HL-60/S4 (cell line): Measurements from ENCODE around the gene CCRL2.

ENCODE experiments used
- in situ Hi-C: fragments of 300-500 bp; cut with MboI; formaldehyde crosslinking; loops from 2 replicates; pipeline ENCODE4 v1.14.3; 2022; ENCODE audit warnings: low sequenced_read_pairs

CCRL2 gene

GRCh38 chr3:46406788-46407611 lies at the start of gene CCRL2, which contains the start of gene CCR5AS:
CCRL2 (plus strand) TSS chr3:46407259; CDS start chr3:46408080, 821 bp downstream.
CCR5AS (minus strand) TSS chr3:46407066.
- in situ Hi-C loops, result no loop called here

GRCh38 chr3:46358466-46358865 lies 48.6 kb upstream of the CCRL2 start:
- in situ Hi-C loops, result no loop called here

- in situ Hi-C loops, result loop anchor here (10.0 kb wide), 1 partner anchor 65 kb away; no protein-coding TSS in a partner anchor
These were observed 47.1 kb upstream of the CCRL2 start for GRCh38 chr3:46359733-46360493.

GRCh38 chr3:46360907-46361306 lies 46.2 kb upstream of the CCRL2 start:
- in situ Hi-C loops, result loop anchor here (10.0 kb wide), 1 partner anchor 66 kb away; no protein-coding TSS in a partner anchor

- in situ Hi-C loops, result loop anchor here (10.0 kb wide), 1 partner anchor 67 kb away; no protein-coding TSS in a partner anchor
These were observed 45.4 kb upstream of the CCRL2 start for GRCh38 chr3:46361408-46362283.

- in situ Hi-C loops, result loop anchor here (5.0 to 10.0 kb wide), 2 partner anchors 70 to 153 kb away; no protein-coding TSS in a partner anchor
These were observed 42.0 kb upstream of the CCRL2 start for GRCh38 chr3:46365041-46365440.

GRCh38 chr3:46365737-46366524 lies 41.1 kb upstream of the CCRL2 start:
- in situ Hi-C loops, result loop anchor here (5.0 to 10.0 kb wide), 2 partner anchors 71 to 154 kb away; no protein-coding TSS in a partner anchor

- in situ Hi-C loops, result loop anchor here (5.0 to 10.0 kb wide), 2 partner anchors 73 to 156 kb away; no protein-coding TSS in a partner anchor
These were observed 39.2 kb upstream of the CCRL2 start for GRCh38 chr3:46367811-46368210.

GRCh38 chr3:46368569-46368968 lies 38.5 kb upstream of the CCRL2 start:
- in situ Hi-C loops, result loop anchor here (5.0 to 10.0 kb wide), 2 partner anchors 74 to 156 kb away; no protein-coding TSS in a partner anchor

- in situ Hi-C loops, result loop anchor here (5.0 to 10.0 kb wide), 2 partner anchors 74 to 157 kb away; no protein-coding TSS in a partner anchor
These were observed 37.9 kb upstream of the CCRL2 start for GRCh38 chr3:46369151-46369550.

- in situ Hi-C loops, result loop anchor here (5.0 to 10.0 kb wide), 3 partner anchors 75 to 285 kb away; no protein-coding TSS in a partner anchor
These were observed 37.4 kb upstream of the CCRL2 start for GRCh38 chr3:46369675-46370132.

GRCh38 chr3:46370839-46371518 lies 36.1 kb upstream of the CCRL2 start, which contains the start of gene CCR5:
CCR5 (plus strand) TSS chr3:46370946; CDS start chr3:46372903, 1,957 bp downstream.
- in situ Hi-C loops, result loop anchor here (10.0 kb wide), 1 partner anchor 286 kb away; no protein-coding TSS in a partner anchor

GRCh38 chr3:46371519-46372340 lies 35.3 kb upstream of the CCRL2 start:
- in situ Hi-C loops, result loop anchor here (10.0 kb wide), 1 partner anchor 287 kb away; no protein-coding TSS in a partner anchor

GRCh38 chr3:46372492-46373359 lies 34.3 kb upstream of the CCRL2 start:
- in situ Hi-C loops, result loop anchor here (10.0 kb wide), 1 partner anchor 288 kb away; no protein-coding TSS in a partner anchor

- in situ Hi-C loops, result loop anchor here (10.0 kb wide), 1 partner anchor 290 kb away; no protein-coding TSS in a partner anchor
These were observed 32.3 kb upstream of the CCRL2 start for GRCh38 chr3:46374755-46375154.

- in situ Hi-C loops, result loop anchor here (10.0 kb wide), 1 partner anchor 290 kb away; no protein-coding TSS in a partner anchor
These were observed 31.8 kb upstream of the CCRL2 start for GRCh38 chr3:46375218-46375617.
